Measurements from ENCODE around the gene NTM.

The NTM gene

DNA sequence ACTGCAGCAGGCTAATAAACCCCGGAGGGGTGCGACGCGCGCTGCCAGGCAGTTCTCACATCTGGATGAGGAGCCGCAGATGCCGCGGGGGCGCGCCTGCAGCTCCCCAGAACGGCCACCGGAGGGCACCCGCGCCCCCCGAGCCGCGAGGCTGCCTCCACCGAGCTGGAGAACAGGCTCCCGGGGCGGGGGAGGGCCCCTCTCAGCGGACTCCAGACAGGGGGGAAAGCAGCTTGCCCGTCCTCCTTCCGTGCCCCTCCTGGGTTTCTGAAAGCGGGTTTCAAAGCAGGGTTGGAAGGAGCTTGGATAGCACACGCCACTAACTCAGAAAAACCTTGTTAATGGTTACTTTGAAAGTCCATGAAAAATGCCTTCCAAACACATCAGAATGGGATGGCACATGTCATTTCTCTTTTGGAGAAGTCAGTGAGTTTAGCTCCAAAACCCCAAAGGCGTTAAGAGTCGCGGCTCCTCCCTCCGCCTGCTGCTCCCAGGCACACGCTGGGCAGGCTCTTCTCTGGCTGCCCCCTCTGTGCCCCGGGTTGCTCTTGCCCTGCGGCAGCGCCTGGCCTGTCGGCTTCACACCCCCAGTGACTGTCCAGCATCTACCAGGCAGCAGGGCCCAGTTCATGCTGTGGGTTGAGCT lies 317.8 kb downstream of the NTM start:
- FAIRE-seq: peak; percentile 14
- DNase-seq (ENCODE audit: insufficient read length): peak; percentile 83
- no peak for TF ChIP-seq TAF1 (IDR thresholded peaks at IDR 0.05; ENCODE audit: borderline replicate concordance, low read depth, low read length)
- no peak for TF ChIP-seq POLR2A (IDR thresholded peaks at IDR 0.05; ENCODE audit: low read depth, low read length)
- TF ChIP-seq POLR2AphosphoS5 (IDR thresholded peaks at IDR 0.05; ENCODE audit: low read depth, low read length): no peak

DNA sequence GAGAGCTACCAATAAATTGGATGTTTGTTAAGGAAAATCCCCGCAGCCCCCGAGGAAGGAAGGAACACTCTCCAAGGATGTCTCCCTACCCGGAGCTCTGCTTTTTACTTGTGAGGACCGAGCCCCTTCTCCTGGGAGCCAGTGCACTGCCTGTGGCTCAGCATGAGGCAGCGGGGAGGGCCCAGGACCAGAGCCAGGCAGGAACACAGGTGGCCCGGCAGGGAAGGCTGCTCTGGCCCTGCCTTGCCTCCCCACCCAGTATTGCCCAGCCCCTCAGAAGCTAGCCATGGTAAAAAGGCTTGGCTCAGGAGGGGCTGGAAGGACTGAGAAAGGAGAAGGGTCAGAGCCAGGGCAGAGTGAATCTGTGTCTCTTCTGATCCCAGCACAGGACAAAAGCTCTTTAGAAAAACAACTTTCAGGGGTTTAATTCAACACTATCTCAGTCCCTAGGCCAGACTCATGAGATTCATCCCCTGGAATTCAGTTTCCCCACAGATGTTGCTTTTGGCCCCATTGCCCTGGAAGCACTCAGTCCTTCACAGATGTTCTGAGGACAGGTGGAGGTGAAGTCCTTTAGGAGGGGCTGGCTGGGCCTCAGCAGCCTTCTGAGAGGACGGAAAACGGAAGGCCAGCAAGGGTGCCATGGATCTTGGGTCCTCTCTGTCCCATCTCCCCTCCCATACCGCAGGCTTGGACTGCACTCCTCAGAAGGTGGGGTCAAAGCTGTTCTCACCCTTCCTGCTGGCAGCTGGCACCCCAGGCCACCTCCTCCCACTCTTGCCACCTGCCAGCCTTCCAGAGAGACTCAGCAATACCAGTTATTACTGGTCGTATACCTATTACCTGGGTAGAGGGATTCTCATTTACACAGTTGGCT lies 318.9 kb downstream of the NTM start:
- FAIRE-seq (no peak), DNase-seq (ENCODE audit: insufficient read length) (no peak)
- TF ChIP-seq TAF1 (IDR thresholded peaks at IDR 0.05; ENCODE audit: borderline replicate concordance, low read depth, low read length) (no peak), POLR2A (IDR thresholded peaks at IDR 0.05; ENCODE audit: low read depth, low read length) (no peak), POLR2AphosphoS5 (IDR thresholded peaks at IDR 0.05; ENCODE audit: low read depth, low read length) (no peak)

DNA sequence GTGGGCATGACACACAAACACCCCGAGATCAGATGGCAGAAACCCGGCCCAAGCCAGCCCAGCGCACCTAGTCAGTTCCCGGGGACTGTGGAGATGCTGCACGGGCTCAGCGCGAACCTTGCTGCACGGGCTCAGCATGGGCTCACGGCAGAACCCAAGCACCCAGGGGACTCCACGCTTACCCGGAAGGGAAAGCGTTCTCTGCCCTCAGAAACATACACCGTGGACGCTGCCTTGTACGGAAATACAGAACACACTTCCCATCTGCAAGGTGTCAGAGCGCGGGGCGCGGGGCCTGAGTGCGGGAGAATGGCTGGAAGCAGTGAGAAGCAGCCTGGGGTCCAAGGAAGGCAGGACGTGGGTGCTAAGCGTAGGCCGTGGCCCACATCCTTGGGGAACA lies 319.9 kb downstream of the NTM start:
- TF ChIP-seq POLR2AphosphoS5 (IDR thresholded peaks at IDR 0.05; ENCODE audit: low read depth, low read length) (no peak), TAF1 (IDR thresholded peaks at IDR 0.05; ENCODE audit: borderline replicate concordance, low read depth, low read length) (no peak), POLR2A (IDR thresholded peaks at IDR 0.05; ENCODE audit: low read depth, low read length) (no peak)
- no peak for DNase-seq (ENCODE audit: insufficient read length)
- FAIRE-seq: no peak

GRCh38 chr11:131690776-131691175 lies 320.4 kb downstream of the NTM start:
- TF ChIP-seq TAF1 (IDR thresholded peaks at IDR 0.05; ENCODE audit: borderline replicate concordance, low read depth, low read length): no peak
- no peak for TF ChIP-seq POLR2A (IDR thresholded peaks at IDR 0.05; ENCODE audit: low read depth, low read length)
- TF ChIP-seq POLR2AphosphoS5 (IDR thresholded peaks at IDR 0.05; ENCODE audit: low read depth, low read length): no peak
- FAIRE-seq (no peak), DNase-seq (ENCODE audit: insufficient read length) (no peak)

GRCh38 chr11:131691181-131692041 lies 321.0 kb downstream of the NTM start:
- FAIRE-seq (no peak), DNase-seq (ENCODE audit: insufficient read length) (no peak)
- TF ChIP-seq POLR2A (IDR thresholded peaks at IDR 0.05; ENCODE audit: low read depth, low read length) (no peak), TAF1 (IDR thresholded peaks at IDR 0.05; ENCODE audit: borderline replicate concordance, low read depth, low read length) (no peak), POLR2AphosphoS5 (IDR thresholded peaks at IDR 0.05; ENCODE audit: low read depth, low read length) (no peak)

DNA sequence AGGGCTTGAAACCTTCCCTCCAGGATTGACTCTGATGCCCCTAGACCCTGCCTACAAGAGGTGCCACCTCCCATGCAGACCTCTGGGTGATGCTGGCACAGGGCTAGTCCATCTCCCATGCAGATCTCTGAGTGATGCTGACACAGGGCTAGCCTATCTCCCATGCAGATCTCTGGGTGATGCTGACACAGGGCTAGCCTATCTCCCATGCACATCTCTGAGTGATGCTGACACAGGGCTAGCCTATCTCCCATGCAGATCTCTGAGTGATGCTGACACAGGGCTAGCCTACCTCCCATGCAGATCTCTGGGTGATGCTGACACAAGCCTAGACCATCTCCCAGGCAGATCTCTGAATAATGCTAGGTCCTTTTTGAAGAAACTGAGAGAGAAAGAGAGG lies 321.7 kb downstream of the NTM start:
- FAIRE-seq: no peak

DNA sequence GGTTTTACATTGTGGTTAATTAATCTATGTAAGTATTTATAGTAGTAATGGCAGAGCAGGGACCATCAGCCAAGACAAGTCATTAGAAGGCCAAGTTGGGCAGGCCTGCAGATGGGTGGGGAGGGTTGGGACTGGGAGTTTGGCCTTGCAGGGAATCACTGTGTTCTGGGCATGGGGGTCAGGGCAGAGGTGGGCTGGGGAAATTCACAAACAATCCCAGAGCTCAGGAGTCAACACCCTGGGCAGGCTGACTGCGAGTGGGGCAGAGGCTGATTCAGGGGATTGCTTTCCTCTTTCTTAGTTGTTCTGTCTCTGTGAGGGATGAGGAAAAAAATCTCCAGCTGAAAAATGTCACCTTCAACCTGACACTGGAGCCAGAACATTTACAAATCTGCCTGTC lies 322.5 kb downstream of the NTM start:
- TF ChIP-seq POLR2A (IDR thresholded peaks at IDR 0.05; ENCODE audit: low read depth, low read length): no peak
- TF ChIP-seq TAF1 (IDR thresholded peaks at IDR 0.05; ENCODE audit: borderline replicate concordance, low read depth, low read length): no peak
- no peak for TF ChIP-seq POLR2AphosphoS5 (IDR thresholded peaks at IDR 0.05; ENCODE audit: low read depth, low read length)
- DNase-seq (ENCODE audit: insufficient read length): no peak
- FAIRE-seq: no peak

More for the DNA sequence above, 321.7 kb downstream of the NTM start:
- TF ChIP-seq POLR2A (IDR thresholded peaks at IDR 0.05; ENCODE audit: low read depth, low read length): no peak
- TF ChIP-seq TAF1 (IDR thresholded peaks at IDR 0.05; ENCODE audit: borderline replicate concordance, low read depth, low read length): no peak
- TF ChIP-seq POLR2AphosphoS5 (IDR thresholded peaks at IDR 0.05; ENCODE audit: low read depth, low read length): no peak
- DNase-seq (ENCODE audit: insufficient read length): no peak

- FAIRE-seq: no peak
- DNase-seq (ENCODE audit: insufficient read length): no peak
- no peak for TF ChIP-seq POLR2A (IDR thresholded peaks at IDR 0.05; ENCODE audit: low read depth, low read length)
- TF ChIP-seq TAF1 (IDR thresholded peaks at IDR 0.05; ENCODE audit: borderline replicate concordance, low read depth, low read length): no peak
- TF ChIP-seq POLR2AphosphoS5 (IDR thresholded peaks at IDR 0.05; ENCODE audit: low read depth, low read length): no peak
Measured at GRCh38 chr11:131693756-131694155, 323.3 kb downstream of the NTM start.

DNA sequence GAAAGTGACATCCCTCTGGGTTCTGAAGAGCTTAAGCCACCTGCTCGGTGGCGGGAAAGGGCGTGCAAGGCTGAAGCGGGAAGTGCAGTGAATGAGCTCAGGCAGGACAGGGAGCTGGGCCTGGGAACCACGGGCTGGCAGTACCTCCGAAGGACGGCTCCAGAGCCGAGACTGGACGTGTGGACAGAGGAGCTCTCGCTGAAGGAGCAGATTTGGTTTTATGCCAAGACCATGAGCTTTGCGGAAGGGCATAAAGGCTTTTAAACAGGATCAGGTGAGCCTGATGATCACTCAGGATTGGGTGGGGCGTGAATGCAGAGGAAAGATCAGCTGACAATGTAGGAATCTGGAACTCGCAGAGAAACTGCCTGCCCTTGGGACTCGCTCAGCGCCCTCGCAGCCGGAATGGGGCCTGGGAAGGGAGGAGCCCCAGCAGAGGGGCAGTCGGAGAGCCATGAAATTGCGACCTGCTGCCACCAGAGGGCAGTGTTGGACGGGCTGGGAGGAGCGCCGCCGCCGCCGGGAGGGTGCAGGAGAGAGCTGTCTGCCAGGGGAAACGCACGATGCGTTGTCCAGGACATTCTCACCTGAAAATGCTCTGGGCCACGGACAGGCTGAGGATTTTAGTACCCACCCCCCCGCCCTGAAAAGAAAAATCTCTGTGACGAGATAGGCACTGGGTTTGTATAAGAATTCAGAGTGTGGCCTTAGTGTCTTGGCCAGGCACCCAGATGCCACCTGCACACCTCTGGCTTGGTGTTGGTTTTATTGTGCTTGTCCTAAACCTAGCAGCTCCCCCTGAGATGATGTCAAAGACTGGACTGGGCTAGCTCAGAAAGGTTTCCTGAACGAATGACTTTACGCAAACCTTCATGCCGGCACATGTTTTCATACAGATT lies 324.4 kb downstream of the NTM start:
- TF ChIP-seq POLR2AphosphoS5 (IDR thresholded peaks at IDR 0.05; ENCODE audit: low read depth, low read length) (no peak), TAF1 (IDR thresholded peaks at IDR 0.05; ENCODE audit: borderline replicate concordance, low read depth, low read length) (no peak), POLR2A (IDR thresholded peaks at IDR 0.05; ENCODE audit: low read depth, low read length) (no peak)
- FAIRE-seq (peak; percentile 89), DNase-seq (ENCODE audit: insufficient read length) (peak; percentile 63)

GRCh38 chr11:131695889-131696429 lies 325.5 kb downstream of the NTM start:
- no peak for DNase-seq (ENCODE audit: insufficient read length)
- no peak for FAIRE-seq
- TF ChIP-seq TAF1 (IDR thresholded peaks at IDR 0.05; ENCODE audit: borderline replicate concordance, low read depth, low read length) (no peak), POLR2A (IDR thresholded peaks at IDR 0.05; ENCODE audit: low read depth, low read length) (no peak), POLR2AphosphoS5 (IDR thresholded peaks at IDR 0.05; ENCODE audit: low read depth, low read length) (no peak)

Measured in GM12892 (cell line).